ENCODE measurements around the gene FGD5.

GRCh38 chr3:14775563-14775962 is 43.2 kb upstream of the FGD5 start:
- TF ChIP-seq POLR2A (IDR thresholded peaks at IDR 0.05) (no peak), POLR2AphosphoS5 (IDR thresholded peaks at IDR 0.05) (no peak)
- TF ChIP-seq, protein P1, sequence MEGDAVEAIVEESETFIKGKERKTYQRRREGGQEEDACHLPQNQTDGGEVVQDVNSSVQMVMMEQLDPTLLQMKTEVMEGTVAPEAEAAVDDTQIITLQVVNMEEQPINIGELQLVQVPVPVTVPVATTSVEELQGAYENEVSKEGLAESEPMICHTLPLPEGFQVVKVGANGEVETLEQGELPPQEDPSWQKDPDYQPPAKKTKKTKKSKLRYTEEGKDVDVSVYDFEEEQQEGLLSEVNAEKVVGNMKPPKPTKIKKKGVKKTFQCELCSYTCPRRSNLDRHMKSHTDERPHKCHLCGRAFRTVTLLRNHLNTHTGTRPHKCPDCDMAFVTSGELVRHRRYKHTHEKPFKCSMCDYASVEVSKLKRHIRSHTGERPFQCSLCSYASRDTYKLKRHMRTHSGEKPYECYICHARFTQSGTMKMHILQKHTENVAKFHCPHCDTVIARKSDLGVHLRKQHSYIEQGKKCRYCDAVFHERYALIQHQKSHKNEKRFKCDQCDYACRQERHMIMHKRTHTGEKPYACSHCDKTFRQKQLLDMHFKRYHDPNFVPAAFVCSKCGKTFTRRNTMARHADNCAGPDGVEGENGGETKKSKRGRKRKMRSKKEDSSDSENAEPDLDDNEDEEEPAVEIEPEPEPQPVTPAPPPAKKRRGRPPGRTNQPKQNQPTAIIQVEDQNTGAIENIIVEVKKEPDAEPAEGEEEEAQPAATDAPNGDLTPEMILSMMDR (IDR thresholded peaks at IDR 0.05): no peak

Data from stomach (tissue), 4 donors.